Colonic mucosa (tissue), 4 donors: ENCODE results near the gene GABRG3. TPM values are rescaled to one million over a fixed set of nuclear protein-coding genes. Genes with fewer than 3 reads are reported as not detected.

Experiments
- DNase-seq: peaks from one replicate; pipeline ENCODE4 v3.0.0-alpha.2; 2020
- H3K27ac ChIP-seq: fragments of 200-600 bp; one replicate; pipeline ENCODE4 v1.8.0; 2021
- H3K27me3 ChIP-seq: fragments of 200-600 bp; one replicate; pipeline ENCODE4 v1.8.0; 2021
- H3K36me3 ChIP-seq: fragments of 200-600 bp; one replicate; pipeline ENCODE4 v1.8.0; 2021
- H3K4me1 ChIP-seq: fragments of 200-600 bp; one replicate; pipeline ENCODE4 v1.8.0; 2021; ENCODE audit warnings: mild to moderate bottlenecking
- H3K4me3 ChIP-seq: fragments of 200-600 bp; one replicate; pipeline ENCODE4 v1.8.0; 2021
- H3K9ac ChIP-seq, 2 donors: one replicate each; pipeline ENCODE4 v1.7.0; 2013; ENCODE audit warnings: control low read depth in 2 of 2, low read depth in 2 of 2, low read length in 2 of 2
- H3K9me3 ChIP-seq: fragments of 200-600 bp; one replicate; pipeline ENCODE4 v1.8.0; 2021
- CTCF ChIP-seq: fragments of 200-600 bp; IDR thresholded peaks from one replicate; pipeline ENCODE4 v1.8.0; 2022; ENCODE audit warnings: antibody characterized with exemption, mild to moderate bottlenecking
- intact Hi-C: fragments of 100-400 bp; cut with DNase I; formaldehyde crosslinking; loops from one replicate; pipeline ENCODE4 v1.14.1; 2022
- total RNA-seq, 2 donors: library from RNA; stranded (reverse); fragmentation: NEBNext Ultra II Directional in 1 of 2; extraction: Animal tissue kit (Norgen Biotek cat#: 25700) in 1 of 2; gene quantifications; one replicate each; pipeline ENCODE4 v1.2.1, GENCODE V29; 2021
- donor health status: healthy.
- donor health status: DM: no; HTN: no; CAD: no.
- donor health status: DM: no; HTN: no; CAD: no.

The GABRG3 gene
- total RNA-seq, 2 donors from 2014 or later, result not detected

DNA sequence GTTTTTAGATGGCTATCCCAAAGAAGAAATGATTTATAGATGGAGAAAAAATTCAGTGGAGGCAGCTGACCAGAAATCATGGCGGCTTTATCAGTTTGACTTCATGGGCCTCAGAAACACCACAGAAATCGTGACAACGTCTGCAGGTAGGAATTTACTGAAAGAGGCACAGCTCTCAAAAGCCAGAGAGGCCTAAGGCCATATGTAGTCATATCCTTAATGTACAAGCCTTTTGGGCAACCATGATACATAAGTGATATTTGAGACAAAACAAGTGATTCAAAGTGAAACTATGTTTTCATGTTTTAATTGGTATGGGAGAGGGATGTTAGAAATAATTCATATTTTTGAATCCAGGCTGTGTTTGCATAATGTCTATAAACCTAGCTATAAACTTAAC lies 509.7 kb downstream of the GABRG3 start:
- intact Hi-C loops, result no loop called here
- Histone ChIP-seq H3K27me3 (no peaks in the 10 kb centered on the region), H3K36me3 (no peaks in the 10 kb centered on the region), H3K9me3 (no peaks in the 10 kb centered on the region), H3K9ac (no peak overlapping the region), H3K4me1 (no peaks in the 10 kb centered on the region), H3K27ac (no peak overlapping the region), H3K4me3 (no peak overlapping the region)
- TF ChIP-seq CTCF, result no peak
- DNase-seq, result no peak

GRCh38 chr15:27481768-27482167 lies 510.8 kb downstream of the GABRG3 start:
- no peak for DNase-seq
- no peak overlapping the region for H3K4me3 ChIP-seq
- intact Hi-C loops, result no loop called here

DNA sequence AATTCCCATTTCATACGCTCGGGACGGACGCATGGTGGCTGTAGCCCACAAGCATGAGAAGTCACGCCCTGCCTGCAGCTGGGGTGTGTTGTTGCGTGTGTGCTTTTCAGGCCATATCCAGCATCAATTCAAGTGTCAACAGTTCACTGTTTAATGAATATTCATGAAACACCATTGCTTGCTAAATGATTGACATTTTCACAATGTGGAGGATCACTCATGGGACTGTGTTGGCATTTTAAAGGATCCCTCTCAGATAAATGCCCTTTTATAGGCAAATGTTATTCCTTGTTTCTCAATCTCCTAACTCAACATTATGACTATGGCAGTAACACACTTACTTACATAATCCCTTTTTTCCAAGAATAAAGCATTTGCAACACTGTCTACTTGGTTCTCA lies 511.3 kb downstream of the GABRG3 start:
- no peak overlapping the region for H3K27ac ChIP-seq
- DNase-seq, result no peak
- no peak overlapping the region for H3K4me3 ChIP-seq
- H3K9me3 ChIP-seq, result no peaks in the 10 kb centered on the region
- no peaks in the 10 kb centered on the region for H3K27me3 ChIP-seq
- H3K9ac ChIP-seq, result no peak overlapping the region
- H3K4me1 ChIP-seq, result no peaks in the 10 kb centered on the region
- H3K36me3 ChIP-seq, result no peaks in the 10 kb centered on the region
- intact Hi-C loops, result no loop called here
- TF ChIP-seq CTCF, result no peak

More at GRCh38 chr15:27481768-27482167, 510.8 kb downstream of the GABRG3 start:
- Histone ChIP-seq H3K9me3 (no peaks in the 10 kb centered on the region), H3K36me3 (no peaks in the 10 kb centered on the region), H3K9ac (no peak overlapping the region), H3K27me3 (no peaks in the 10 kb centered on the region), H3K4me1 (no peaks in the 10 kb centered on the region), H3K27ac (no peak overlapping the region)
- no peak for TF ChIP-seq CTCF

GRCh38 chr15:27483124-27483523 lies 512.1 kb downstream of the GABRG3 start:
- Histone ChIP-seq H3K36me3 (no peaks in the 10 kb centered on the region), H3K27me3 (no peaks in the 10 kb centered on the region), H3K4me3 (no peak overlapping the region), H3K27ac (no peak overlapping the region), H3K9ac (no peak overlapping the region), H3K4me1 (no peaks in the 10 kb centered on the region), H3K9me3 (no peaks in the 10 kb centered on the region)
- no peak for DNase-seq
- no peak for TF ChIP-seq CTCF
- intact Hi-C loops, result no loop called here

- H3K4me3 ChIP-seq, result no peak overlapping the region
- no peak for TF ChIP-seq CTCF
- H3K9me3 ChIP-seq, result no peaks in the 10 kb centered on the region
- intact Hi-C loops, result no loop called here
- H3K27me3 ChIP-seq, result no peaks in the 10 kb centered on the region
- no peaks in the 10 kb centered on the region for H3K36me3 ChIP-seq
- H3K9ac ChIP-seq, result no peak overlapping the region
- no peaks in the 10 kb centered on the region for H3K4me1 ChIP-seq
- no peak for DNase-seq
- no peak overlapping the region for H3K27ac ChIP-seq
These were observed 514.3 kb downstream of the GABRG3 start for GRCh38 chr15:27485265-27485664.

DNA sequence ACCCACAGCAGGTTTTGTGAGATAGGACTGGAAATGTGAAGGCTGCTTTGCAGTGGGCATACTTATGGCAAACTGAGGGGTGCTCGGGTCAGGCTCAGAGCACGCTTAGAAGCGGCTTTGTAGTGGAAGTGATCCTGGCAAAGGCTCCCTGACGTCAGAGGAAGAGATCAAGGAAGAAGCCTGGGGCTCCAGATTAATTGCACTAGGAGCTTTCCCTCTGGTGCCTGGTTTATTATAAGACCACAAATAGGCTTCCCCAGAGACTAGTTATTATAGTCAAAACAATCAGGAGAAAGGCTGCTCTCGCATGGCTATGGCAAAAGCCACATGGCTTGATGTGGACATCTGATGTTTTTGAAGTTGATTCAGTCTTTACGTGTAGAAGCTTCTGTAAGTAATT lies 515.1 kb downstream of the GABRG3 start:
- DNase-seq, result no peak
- Histone ChIP-seq H3K36me3 (no peaks in the 10 kb centered on the region), H3K27me3 (no peaks in the 10 kb centered on the region), H3K4me3 (no peak overlapping the region), H3K9ac (no peak overlapping the region), H3K9me3 (no peaks in the 10 kb centered on the region), H3K27ac (no peak overlapping the region), H3K4me1 (no peaks in the 10 kb centered on the region)
- no peak for TF ChIP-seq CTCF
- intact Hi-C loops, result no loop called here
